CD4-positive, alpha-beta T cell treated with Interleukin-6 for 4 hours (primary cell): ENCODE data around the gene CHD8.
A peak's percentile ranks its signal among the peaks of the same experiment; 100 is the strongest.
"Not testable (repeated sequence)": the region's sequence is repeated elsewhere in the genome, so short reads cannot be mapped to it uniquely, and the experiment has no call there.

ENCODE experiments used
- DNase-seq: peaks from one replicate; pipeline ENCODE4 v3.0.0-alpha.2; 2020; ENCODE audit warnings: mixed read lengths

The CHD8 gene

GRCh38 chr14:21431126-21431525, 24.8 kb downstream of the CHD8 start:
- DNase-seq = no peak

- DNase-seq = no peak
Measured at GRCh38 chr14:21428930-21429329, 27.0 kb downstream of the CHD8 start.

- no peak for DNase-seq
Measured at GRCh38 chr14:21426692-21427091, 29.2 kb downstream of the CHD8 start.

GRCh38 chr14:21419528-21419927, 36.4 kb downstream of the CHD8 start:
- no peak for DNase-seq

- DNase-seq = no peak
Measured at GRCh38 chr14:21415329-21415728, 40.6 kb downstream of the CHD8 start.

GRCh38 chr14:21414137-21414631, 41.7 kb downstream of the CHD8 start:
- no peak for DNase-seq

- DNase-seq = no peak
Measured at GRCh38 chr14:21408147-21408546, 47.8 kb downstream of the CHD8 start.

- DNase-seq = no peak
Measured at GRCh38 chr14:21406213-21406612, 49.7 kb downstream of the CHD8 start.

GRCh38 chr14:21405097-21405496, 50.8 kb downstream of the CHD8 start:
- DNase-seq = no peak

GRCh38 chr14:21399311-21399870, 56.5 kb downstream of the CHD8 start:
- no peak for DNase-seq

GRCh38 chr14:21398901-21399300, 57.0 kb downstream of the CHD8 start:
- DNase-seq = no peak

- no peak for DNase-seq
Measured at GRCh38 chr14:21395450-21395849, 60.5 kb downstream of the CHD8 start.

- no peak for DNase-seq
Measured at GRCh38 chr14:21385188-21385904, 70.6 kb downstream of the CHD8 start.

- DNase-seq = no peak
Measured at GRCh38 chr14:21384494-21384851, 71.5 kb downstream of the CHD8 start.

GRCh38 chr14:21383848-21384493, 72.0 kb downstream of the CHD8 start, which contains the start of gene SUPT16H:
Gene SUPT16H (minus strand): TSS chr14:21384019. CDS start chr14:21383927, 92 bp downstream.
- peak; percentile 95 for DNase-seq

GRCh38 chr14:21382886-21383847, 72.8 kb downstream of the CHD8 start:
- peak; percentile 45 for DNase-seq

- DNase-seq = no peak
Measured at GRCh38 chr14:21382095-21382494, 73.8 kb downstream of the CHD8 start.

- no peak for DNase-seq
Measured at GRCh38 chr14:21379338-21379737, 76.6 kb downstream of the CHD8 start.

GRCh38 chr14:21373980-21374379, 81.9 kb downstream of the CHD8 start:
- DNase-seq = no peak

GRCh38 chr14:21372814-21373213, 83.1 kb downstream of the CHD8 start:
- DNase-seq = not testable (repeated sequence)

- no peak for DNase-seq
Measured at GRCh38 chr14:21369949-21370679, 85.8 kb downstream of the CHD8 start.

GRCh38 chr14:21367582-21368144, 88.3 kb downstream of the CHD8 start:
- DNase-seq = no peak
